Gastroesophageal sphincter (tissue), 4 donors: ENCODE data around the gene JARID2. TPM values are rescaled to one million over a fixed set of nuclear protein-coding genes. Genes with fewer than 3 reads are reported as not detected.

Source experiments
- ATAC-seq: fragments of 150-250 bp; one replicate; pipeline ENCODE4 v1.9.1; 2016; ENCODE audit warnings: mild to moderate bottlenecking, moderate library complexity
- H3K27ac ChIP-seq, 4 donors: fragments of 200-600 bp; sonication (generic) in 3 of 4; 1 replicate in 3 of 4; 2 replicates in 1 of 4; pipeline ENCODE4 v1.5.1; 2016 to 2019
- H3K27me3 ChIP-seq: fragments of 200-600 bp; sonication (generic); one replicate; pipeline ENCODE4 v1.5.1; 2019
- H3K36me3 ChIP-seq, 2 donors: fragments of 200-600 bp; sonication (generic); one replicate each; pipeline ENCODE4 v1.5.1; 2019; ENCODE audit warnings: control low read depth in 1 of 2
- H3K4me1 ChIP-seq, 3 donors: fragments of 200-600 bp; sonication (generic); 1 replicate in 2 of 3; 2 replicates in 1 of 3; pipeline ENCODE4 v1.5.1; 2016 to 2019; ENCODE audit warnings: control low read depth in 2 of 3
- H3K4me3 ChIP-seq, 2 donors: fragments of 200-600 bp; sonication (generic); one replicate each; pipeline ENCODE4 v1.5.1; 2019; ENCODE audit warnings: mild to moderate bottlenecking in 1 of 2, moderate library complexity in 1 of 2
- H3K9me3 ChIP-seq, 3 donors: fragments of 200-600 bp; sonication (generic); one replicate each; pipeline ENCODE4 v1.5.1; 2017 to 2019; ENCODE audit warnings: control low read depth in 2 of 3
- CTCF ChIP-seq, 4 experiments: fragments of 200-600 bp in 2 of 4; fragments of 450-650 bp in 2 of 4; sonication (generic) in 1 of 4; IDR thresholded peaks; one replicate each; pipeline ENCODE4 v1.5.1; 2017 to 2019; ENCODE audit warnings: antibody characterized with exemption in 4 of 4, mild to moderate bottlenecking in 2 of 4, moderate library complexity in 2 of 4
- EP300 ChIP-seq: sonication (generic); formaldehyde crosslinking; IDR thresholded peaks from one replicate; pipeline ENCODE4 v1.6.1; 2017; ENCODE audit warnings: antibody characterized with exemption, mild to moderate bottlenecking
- POLR2A ChIP-seq, 2 donors: fragments of 450-650 bp; IDR thresholded peaks; one replicate each; pipeline ENCODE4 v1.6.1; 2017; ENCODE audit warnings: antibody characterized with exemption in 2 of 2, mild to moderate bottlenecking in 2 of 2, moderate library complexity in 1 of 2
- POLR2AphosphoS5 ChIP-seq: sonication (generic); formaldehyde crosslinking; IDR thresholded peaks from one replicate; pipeline ENCODE4 v1.6.1; 2017; ENCODE audit warnings: antibody characterized with exemption
- WGBS, 2 donors: methylation state at CpG; one replicate each; pipeline ENCODE4 v1.1.5; 2018; ENCODE audit warnings: low coverage in 1 of 2; 5-methylcytosine and 5-hydroxymethylcytosine counted together
- total RNA-seq, 4 donors: library from RNA; depleted of rRNA; stranded (reverse); fragments of >200 nt; gene quantifications; one replicate each; pipeline ENCODE4 v1.1.0, GENCODE V29; 2016

Gene JARID2
- total RNA-seq, 4 donors from 2014 or later = 6.8 to 12.3 (median 8.5) TPM

GRCh38 chr6:15375638-15376290, 129.9 kb downstream of the JARID2 start:
- TF ChIP-seq CTCF (IDR thresholded peaks at IDR 0.05) (no peak), POLR2A (IDR thresholded peaks at IDR 0.05) (no peak), EP300 (no peak), POLR2AphosphoS5 (no peak)
- no peak for ATAC-seq
- Histone ChIP-seq H3K27ac (no peak overlapping the region), H3K4me3 (no peak overlapping the region), H3K9me3 (no peaks in the 10 kb centered on the region), H3K36me3 (no peaks in the 10 kb centered on the region), H3K4me1 (peaks cover 0 to 23% (median 0%) of the 10 kb centered on the region in 3 donors), H3K27me3 (no peaks in the 10 kb centered on the region)
- 82 to 88% methylated on average over 4 of the region's 4 CpGs for WGBS, 2 donors

GRCh38 chr6:15376900-15377487, 131.1 kb downstream of the JARID2 start:
- no peak for ATAC-seq
- 95 to 96% methylated on average over 5 of the region's 5 CpGs for WGBS, 2 donors

GRCh38 chr6:15378272-15378671, 132.4 kb downstream of the JARID2 start:
- no peaks in the 10 kb centered on the region for H3K36me3 ChIP-seq
- H3K9me3 ChIP-seq = no peaks in the 10 kb centered on the region
- no peak overlapping the region for H3K27ac ChIP-seq
- no peaks in the 10 kb centered on the region for H3K27me3 ChIP-seq
- no peak for ATAC-seq
- no peak for TF ChIP-seq POLR2A (IDR thresholded peaks at IDR 0.05)
- TF ChIP-seq CTCF (IDR thresholded peaks at IDR 0.05) = no peak
- TF ChIP-seq EP300 = no peak
- no peak for TF ChIP-seq POLR2AphosphoS5
- no peak overlapping the region for H3K4me3 ChIP-seq
- H3K4me1 ChIP-seq = peaks cover 0 to 13% (median 0%) of the 10 kb centered on the region in 3 donors
- WGBS, 2 donors = 100% methylated on average over 1 of the region's 1 CpG; no CpG with 5 or more reads in 1 of the 2 donors

More at GRCh38 chr6:15376900-15377487, 131.1 kb downstream of the JARID2 start:
- Histone ChIP-seq H3K36me3 (no peaks in the 10 kb centered on the region), H3K9me3 (no peaks in the 10 kb centered on the region), H3K4me3 (no peak overlapping the region), H3K4me1 (peaks cover 0 to 13% (median 0%) of the 10 kb centered on the region in 3 donors), H3K27me3 (no peaks in the 10 kb centered on the region), H3K27ac (no peak overlapping the region)
- TF ChIP-seq POLR2AphosphoS5 (no peak), POLR2A (IDR thresholded peaks at IDR 0.05) (no peak), EP300 (no peak), CTCF (IDR thresholded peaks at IDR 0.05) (no peak)

- TF ChIP-seq CTCF (IDR thresholded peaks at IDR 0.05) (no peak), EP300 (no peak), POLR2AphosphoS5 (no peak), POLR2A (IDR thresholded peaks at IDR 0.05) (no peak)
- 71 to 76% methylated on average over 3 to 4 of the region's 4 CpGs for WGBS, 2 donors
- no peak overlapping the region for H3K27ac ChIP-seq
- H3K4me3 ChIP-seq = no peak overlapping the region
- ATAC-seq = no peak
- no peaks in the 10 kb centered on the region for H3K9me3 ChIP-seq
- H3K27me3 ChIP-seq = no peaks in the 10 kb centered on the region
- H3K4me1 ChIP-seq = peaks cover 0 to 13% (median 0%) of the 10 kb centered on the region in 3 donors
- no peaks in the 10 kb centered on the region for H3K36me3 ChIP-seq
Measured at GRCh38 chr6:15378866-15379265, 133.0 kb downstream of the JARID2 start.

GRCh38 chr6:15380351-15380750, 134.5 kb downstream of the JARID2 start:
- no peaks in the 10 kb centered on the region for H3K27me3 ChIP-seq
- no peak for TF ChIP-seq EP300
- TF ChIP-seq POLR2A (IDR thresholded peaks at IDR 0.05) = no peak
- no peak overlapping the region for H3K4me3 ChIP-seq
- H3K4me1 ChIP-seq = peaks cover 0 to 21% (median 0%) of the 10 kb centered on the region in 3 donors
- 53 to 56% methylated on average over 3 to 4 of the region's 4 CpGs for WGBS, 2 donors
- no peaks in the 10 kb centered on the region for H3K9me3 ChIP-seq
- no peak for ATAC-seq
- no peak overlapping the region for H3K27ac ChIP-seq
- H3K36me3 ChIP-seq = no peaks in the 10 kb centered on the region
